ENCODE results near the gene SCNN1B.

The SCNN1B gene

DNA sequence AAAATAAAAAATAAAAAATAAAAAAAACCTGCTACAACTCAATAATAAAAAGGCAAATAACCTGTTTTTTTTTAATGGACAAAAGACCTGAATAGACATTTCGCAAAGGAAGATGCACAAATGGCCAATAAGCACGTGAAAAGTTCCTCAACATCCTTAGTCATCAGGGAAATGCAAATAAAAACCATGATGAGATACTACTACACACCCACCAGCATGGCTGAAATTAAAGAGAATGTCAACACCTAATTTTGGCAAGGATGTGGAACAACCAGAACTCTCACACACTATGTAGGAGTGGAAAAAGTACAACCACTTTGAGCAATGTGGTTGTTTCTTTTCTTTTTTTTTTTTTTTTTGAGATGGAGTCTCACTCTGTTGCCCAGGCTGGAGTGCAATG lies 126.2 kb downstream of the SCNN1B start:
- Histone ChIP-seq H3K9ac (ENCODE audit: low read depth, low read length) (no peak overlapping the region), H3K4me3 (ENCODE audit: low read length) (no peak overlapping the region), H3K9me3 (ENCODE audit: insufficient read depth, low read depth, low read length) (no peaks in the 10 kb centered on the region), H3K4me1 (ENCODE audit: insufficient read depth, low read length) (no peaks in the 10 kb centered on the region), H3K27me3 (ENCODE audit: insufficient read depth, low read length) (no peaks in the 10 kb centered on the region), H3K36me3 (ENCODE audit: insufficient read depth, low read depth, low read length) (peaks cover 27% of the 10 kb centered on the region), H3K27ac (ENCODE audit: low read length) (no peak overlapping the region)

Data from iPS-20b (cell line).